Liver (tissue), 9 donors: ENCODE data around the gene CDKN2AIPNL. TPM values are rescaled to one million over a fixed set of nuclear protein-coding genes. Genes with fewer than 3 reads are reported as not detected.

Source experiments
- DNase-seq: peaks from one replicate; pipeline ENCODE4 v3.0.0-alpha.2; 2017; ENCODE audit warnings: low spot score
- H3K27ac ChIP-seq, 2 donors: one replicate each; pipeline ENCODE4 v1.7.0; 2013; ENCODE audit warnings: inconsistent platforms in 2 of 2, low read length in 2 of 2, control low read depth in 1 of 2, low read depth in 1 of 2, mild to moderate bottlenecking in 1 of 2
- H3K27me3 ChIP-seq, 4 donors: one replicate each; pipeline versions ENCODE4 v1.6.1 to v1.7.0; 2013; ENCODE audit warnings: low read length in 3 of 4, inconsistent platforms in 1 of 4, mild to moderate bottlenecking in 1 of 4, moderate library complexity in 1 of 4; ENCODE audit not compliant: control insufficient read depth in 4 of 4, insufficient read depth in 4 of 4
- H3K36me3 ChIP-seq, 4 donors: one replicate each; pipeline versions ENCODE4 v1.6.1 to v1.7.0; 2013; ENCODE audit warnings: low read length in 3 of 4, mild to moderate bottlenecking in 3 of 4, low read depth in 1 of 4, moderate library complexity in 1 of 4; ENCODE audit not compliant: control insufficient read depth in 4 of 4, insufficient read depth in 3 of 4
- H3K4me1 ChIP-seq, 4 donors: one replicate each; pipeline versions ENCODE4 v1.6.1 to v1.7.0; 2013; ENCODE audit warnings: low read length in 3 of 4, mild to moderate bottlenecking in 3 of 4, moderate library complexity in 1 of 4; ENCODE audit not compliant: control insufficient read depth in 4 of 4, insufficient read depth in 4 of 4
- H3K4me3 ChIP-seq, 3 donors: one replicate each; pipeline versions ENCODE4 v1.6.1 to v1.7.0; 2013; ENCODE audit warnings: low read length in 3 of 3, control low read depth in 1 of 3, low read depth in 1 of 3, mild to moderate bottlenecking in 1 of 3
- H3K9ac ChIP-seq, 2 donors: one replicate each; pipeline ENCODE4 v1.7.0; 2013; ENCODE audit warnings: low read length in 2 of 2, mild to moderate bottlenecking in 2 of 2, moderate library complexity in 2 of 2, control low read depth in 1 of 2, low read depth in 1 of 2
- H3K9me3 ChIP-seq, 4 donors: one replicate each; pipeline versions ENCODE4 v1.6.1 to v1.7.0; 2013; ENCODE audit warnings: low read length in 3 of 4; ENCODE audit not compliant: control insufficient read depth in 4 of 4
- EGR1 ChIP-seq, 2 donors: IDR thresholded peaks; 2 replicates each; pipeline ENCODE4 v1.6.1; 2016 to 2018; ENCODE audit warnings: antibody characterized with exemption in 2 of 2, low read depth in 2 of 2
- FOXA1 ChIP-seq: IDR thresholded peaks from 2 replicates; pipeline ENCODE4 v1.6.1; 2016; ENCODE audit warnings: antibody characterized with exemption
- FOXA2 ChIP-seq: IDR thresholded peaks from 2 replicates; pipeline ENCODE4 v1.6.1; 2016; ENCODE audit warnings: antibody characterized with exemption
- GABPA ChIP-seq, 2 donors: IDR thresholded peaks in 1 of 2; conservative IDR thresholded peaks in 1 of 2; 2 replicates each; pipeline ENCODE4 v1.6.1; 2016; ENCODE audit warnings: antibody characterized with exemption in 2 of 2, mild to moderate bottlenecking in 1 of 2, moderate library complexity in 1 of 2
- HNF4A ChIP-seq, 2 donors: conservative IDR thresholded peaks; 2 replicates each; pipeline ENCODE4 v1.6.1; 2016; ENCODE audit warnings: antibody characterized with exemption in 2 of 2, mild to moderate bottlenecking in 2 of 2
- HNF4G ChIP-seq: IDR thresholded peaks from 2 replicates; pipeline ENCODE4 v1.6.1; 2016; ENCODE audit warnings: antibody characterized with exemption
- JUND ChIP-seq, 2 donors: IDR thresholded peaks; 2 replicates each; pipeline ENCODE4 v1.6.1; 2016; ENCODE audit warnings: antibody characterized with exemption in 2 of 2
- NR2F2 ChIP-seq: IDR thresholded peaks from 2 replicates; pipeline ENCODE4 v1.6.1; 2016; ENCODE audit warnings: antibody characterized with exemption
- RAD21 ChIP-seq, 2 donors: IDR thresholded peaks; 2 replicates each; pipeline ENCODE4 v1.6.1; 2016; ENCODE audit warnings: antibody characterized with exemption in 2 of 2, mild to moderate bottlenecking in 2 of 2
- RXRA ChIP-seq, 2 donors: IDR thresholded peaks; 2 replicates each; pipeline ENCODE4 v1.6.1; 2017 to 2018; ENCODE audit warnings: antibody characterized with exemption in 2 of 2, mild to moderate bottlenecking in 1 of 2
- SP1 ChIP-seq: IDR thresholded peaks from 2 replicates; pipeline ENCODE4 v1.6.1; 2018; ENCODE audit warnings: antibody characterized with exemption, mild to moderate bottlenecking
- TAF1 ChIP-seq: conservative IDR thresholded peaks from 2 replicates; pipeline ENCODE4 v1.6.1; 2016; ENCODE audit warnings: antibody characterized with exemption, mild to moderate bottlenecking
- WGBS: extraction: QIAGEN DNeasy Blood & Tissue Kit; methylation state at CpG from one replicate; pipeline ENCODE4 v1.1.7; 2013; 5-methylcytosine and 5-hydroxymethylcytosine counted together
- polyA plus RNA-seq, 2 donors: library from polyadenylated mRNA; stranded (reverse) in 1 of 2; unstranded in 1 of 2; fragments of 200-250 nt in 1 of 2; fragments of >200 nt in 1 of 2; fragmentation: Nextera tagmentation in 1 of 2; extraction: Ambion mirVana in 1 of 2; gene quantifications; one replicate each; pipeline versions ENCODE4 v1.2.1 to v1.2.3, GENCODE V29; 2013 to 2015
- total RNA-seq, 2 donors: library from RNA; depleted of rRNA; stranded (reverse); fragments of >200 nt; gene quantifications; one replicate each; pipeline ENCODE4 v1.2.3, GENCODE V29; 2014
- TF ChIP-seq, protein P1 (sequence below): IDR thresholded peaks from 2 replicates; pipeline ENCODE4 v1.6.1; 2016; ENCODE audit warnings: antibody characterized with exemption
- TF ChIP-seq, protein P2 (sequence below): IDR thresholded peaks from 2 replicates; pipeline ENCODE4 v1.6.1; 2016; ENCODE audit warnings: antibody characterized with exemption
- TF ChIP-seq, protein P3 (sequence below): IDR thresholded peaks from 2 replicates; pipeline ENCODE4 v1.6.1; 2016; ENCODE audit warnings: antibody characterized with exemption, mild to moderate bottlenecking
- TF ChIP-seq, protein P4 (sequence below): IDR thresholded peaks from 2 replicates; pipeline ENCODE4 v1.6.1; 2016; ENCODE audit warnings: antibody characterized with exemption
- TF ChIP-seq, protein P5 (sequence below): fragments of 150-350 bp; IDR thresholded peaks from 2 replicates; pipeline ENCODE4 v1.5.1; 2017; ENCODE audit warnings: improper control_type of control experiment, low read depth, low read length; ENCODE audit not compliant: missing input control
- donor health status: healthy.
- donor health status: healthy.
- donor health status: healthy.
- donor health status: healthy.
- donor health status: healthy.

Gene CDKN2AIPNL
- total and polyA plus RNA-seq, 4 donors = 7.2 to 13.3 (median 9.3) TPM

DNA sequence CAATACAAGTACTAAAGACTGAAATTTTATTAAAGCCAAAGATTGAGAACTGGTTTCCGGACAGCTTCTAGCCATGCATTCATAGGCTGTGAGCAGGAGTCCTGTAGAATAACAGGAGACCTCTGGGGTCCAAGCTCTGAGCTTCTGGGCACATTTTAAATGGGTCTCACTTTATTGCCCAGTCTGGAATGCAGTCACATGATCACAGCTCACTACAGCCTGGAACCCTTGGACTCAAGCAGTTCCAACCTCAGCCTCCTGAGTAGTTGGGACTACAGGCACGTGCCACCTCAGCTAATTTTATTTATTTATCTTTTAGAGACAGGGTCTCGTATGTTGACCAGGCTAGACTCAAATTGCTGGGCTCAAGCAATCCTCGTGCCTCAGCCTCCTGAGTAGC, 15.4 kb downstream of the CDKN2AIPNL start:
- Histone ChIP-seq H3K4me1 (peaks cover 0 to 14% (median 7%) of the 10 kb centered on the region in 4 donors), H3K27me3 (no peaks in the 10 kb centered on the region), H3K9me3 (no peaks in the 10 kb centered on the region), H3K9ac (no peak overlapping the region), H3K27ac (no peak overlapping the region), H3K4me3 (no peak overlapping the region), H3K36me3 (peaks cover 12 to 45% (median 38%) of the 10 kb centered on the region in 4 donors)
- WGBS = 94% methylated on average over 4 of the region's 4 CpGs
- TF ChIP-seq JUND (IDR thresholded peaks at IDR 0.05) = no peak
- TF ChIP-seq RAD21 (IDR thresholded peaks at IDR 0.05) = no peak
- TF ChIP-seq, protein P1, sequence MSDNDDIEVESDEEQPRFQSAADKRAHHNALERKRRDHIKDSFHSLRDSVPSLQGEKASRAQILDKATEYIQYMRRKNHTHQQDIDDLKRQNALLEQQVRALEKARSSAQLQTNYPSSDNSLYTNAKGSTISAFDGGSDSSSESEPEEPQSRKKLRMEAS = no peak
- no peak for TF ChIP-seq SP1
- no peak for TF ChIP-seq EGR1 (IDR thresholded peaks at IDR 0.05; ENCODE audit: low read depth in 2 of 2)
- TF ChIP-seq NR2F2 = no peak
- TF ChIP-seq FOXA1 = no peak
- TF ChIP-seq GABPA (IDR thresholded peaks at IDR 0.05 in 1 of 2, conservative IDR thresholded peaks at IDR 0.05 in 1 of 2) = no peak
- no peak for TF ChIP-seq RXRA (IDR thresholded peaks at IDR 0.05)
- TF ChIP-seq, protein P2, sequence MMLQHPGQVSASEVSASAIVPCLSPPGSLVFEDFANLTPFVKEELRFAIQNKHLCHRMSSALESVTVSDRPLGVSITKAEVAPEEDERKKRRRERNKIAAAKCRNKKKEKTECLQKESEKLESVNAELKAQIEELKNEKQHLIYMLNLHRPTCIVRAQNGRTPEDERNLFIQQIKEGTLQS = no peak
- TF ChIP-seq, protein P3, sequence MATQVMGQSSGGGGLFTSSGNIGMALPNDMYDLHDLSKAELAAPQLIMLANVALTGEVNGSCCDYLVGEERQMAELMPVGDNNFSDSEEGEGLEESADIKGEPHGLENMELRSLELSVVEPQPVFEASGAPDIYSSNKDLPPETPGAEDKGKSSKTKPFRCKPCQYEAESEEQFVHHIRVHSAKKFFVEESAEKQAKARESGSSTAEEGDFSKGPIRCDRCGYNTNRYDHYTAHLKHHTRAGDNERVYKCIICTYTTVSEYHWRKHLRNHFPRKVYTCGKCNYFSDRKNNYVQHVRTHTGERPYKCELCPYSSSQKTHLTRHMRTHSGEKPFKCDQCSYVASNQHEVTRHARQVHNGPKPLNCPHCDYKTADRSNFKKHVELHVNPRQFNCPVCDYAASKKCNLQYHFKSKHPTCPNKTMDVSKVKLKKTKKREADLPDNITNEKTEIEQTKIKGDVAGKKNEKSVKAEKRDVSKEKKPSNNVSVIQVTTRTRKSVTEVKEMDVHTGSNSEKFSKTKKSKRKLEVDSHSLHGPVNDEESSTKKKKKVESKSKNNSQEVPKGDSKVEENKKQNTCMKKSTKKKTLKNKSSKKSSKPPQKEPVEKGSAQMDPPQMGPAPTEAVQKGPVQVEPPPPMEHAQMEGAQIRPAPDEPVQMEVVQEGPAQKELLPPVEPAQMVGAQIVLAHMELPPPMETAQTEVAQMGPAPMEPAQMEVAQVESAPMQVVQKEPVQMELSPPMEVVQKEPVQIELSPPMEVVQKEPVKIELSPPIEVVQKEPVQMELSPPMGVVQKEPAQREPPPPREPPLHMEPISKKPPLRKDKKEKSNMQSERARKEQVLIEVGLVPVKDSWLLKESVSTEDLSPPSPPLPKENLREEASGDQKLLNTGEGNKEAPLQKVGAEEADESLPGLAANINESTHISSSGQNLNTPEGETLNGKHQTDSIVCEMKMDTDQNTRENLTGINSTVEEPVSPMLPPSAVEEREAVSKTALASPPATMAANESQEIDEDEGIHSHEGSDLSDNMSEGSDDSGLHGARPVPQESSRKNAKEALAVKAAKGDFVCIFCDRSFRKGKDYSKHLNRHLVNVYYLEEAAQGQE = no peak
- TF ChIP-seq, protein P4, sequence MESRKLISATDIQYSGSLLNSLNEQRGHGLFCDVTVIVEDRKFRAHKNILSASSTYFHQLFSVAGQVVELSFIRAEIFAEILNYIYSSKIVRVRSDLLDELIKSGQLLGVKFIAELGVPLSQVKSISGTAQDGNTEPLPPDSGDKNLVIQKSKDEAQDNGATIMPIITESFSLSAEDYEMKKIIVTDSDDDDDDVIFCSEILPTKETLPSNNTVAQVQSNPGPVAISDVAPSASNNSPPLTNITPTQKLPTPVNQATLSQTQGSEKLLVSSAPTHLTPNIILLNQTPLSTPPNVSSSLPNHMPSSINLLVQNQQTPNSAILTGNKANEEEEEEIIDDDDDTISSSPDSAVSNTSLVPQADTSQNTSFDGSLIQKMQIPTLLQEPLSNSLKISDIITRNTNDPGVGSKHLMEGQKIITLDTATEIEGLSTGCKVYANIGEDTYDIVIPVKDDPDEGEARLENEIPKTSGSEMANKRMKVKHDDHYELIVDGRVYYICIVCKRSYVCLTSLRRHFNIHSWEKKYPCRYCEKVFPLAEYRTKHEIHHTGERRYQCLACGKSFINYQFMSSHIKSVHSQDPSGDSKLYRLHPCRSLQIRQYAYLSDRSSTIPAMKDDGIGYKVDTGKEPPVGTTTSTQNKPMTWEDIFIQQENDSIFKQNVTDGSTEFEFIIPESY = no peak
- no peak for TF ChIP-seq TAF1
- TF ChIP-seq HNF4G = no peak
- no peak for TF ChIP-seq FOXA2
- TF ChIP-seq, protein P5, sequence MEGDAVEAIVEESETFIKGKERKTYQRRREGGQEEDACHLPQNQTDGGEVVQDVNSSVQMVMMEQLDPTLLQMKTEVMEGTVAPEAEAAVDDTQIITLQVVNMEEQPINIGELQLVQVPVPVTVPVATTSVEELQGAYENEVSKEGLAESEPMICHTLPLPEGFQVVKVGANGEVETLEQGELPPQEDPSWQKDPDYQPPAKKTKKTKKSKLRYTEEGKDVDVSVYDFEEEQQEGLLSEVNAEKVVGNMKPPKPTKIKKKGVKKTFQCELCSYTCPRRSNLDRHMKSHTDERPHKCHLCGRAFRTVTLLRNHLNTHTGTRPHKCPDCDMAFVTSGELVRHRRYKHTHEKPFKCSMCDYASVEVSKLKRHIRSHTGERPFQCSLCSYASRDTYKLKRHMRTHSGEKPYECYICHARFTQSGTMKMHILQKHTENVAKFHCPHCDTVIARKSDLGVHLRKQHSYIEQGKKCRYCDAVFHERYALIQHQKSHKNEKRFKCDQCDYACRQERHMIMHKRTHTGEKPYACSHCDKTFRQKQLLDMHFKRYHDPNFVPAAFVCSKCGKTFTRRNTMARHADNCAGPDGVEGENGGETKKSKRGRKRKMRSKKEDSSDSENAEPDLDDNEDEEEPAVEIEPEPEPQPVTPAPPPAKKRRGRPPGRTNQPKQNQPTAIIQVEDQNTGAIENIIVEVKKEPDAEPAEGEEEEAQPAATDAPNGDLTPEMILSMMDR = no peak
- no peak for TF ChIP-seq HNF4A (conservative IDR thresholded peaks at IDR 0.05)
- DNase-seq = no peak
